GM18868 (cell line): Measurements from ENCODE around the gene DNAJC4.
"Not testable (repeated sequence)": the region's sequence is repeated elsewhere in the genome, so short reads cannot be mapped to it uniquely, and the experiment has no call there.

Experiments
- ATAC-seq: cut with Tn5 transposase; IDR thresholded peaks from one replicate; pipeline ENCODE4 v1.9.1; 2021; ENCODE audit warnings: mild to moderate bottlenecking, moderate library complexity; ENCODE audit not compliant: unreplicated experiment

The DNAJC4 gene

DNA sequence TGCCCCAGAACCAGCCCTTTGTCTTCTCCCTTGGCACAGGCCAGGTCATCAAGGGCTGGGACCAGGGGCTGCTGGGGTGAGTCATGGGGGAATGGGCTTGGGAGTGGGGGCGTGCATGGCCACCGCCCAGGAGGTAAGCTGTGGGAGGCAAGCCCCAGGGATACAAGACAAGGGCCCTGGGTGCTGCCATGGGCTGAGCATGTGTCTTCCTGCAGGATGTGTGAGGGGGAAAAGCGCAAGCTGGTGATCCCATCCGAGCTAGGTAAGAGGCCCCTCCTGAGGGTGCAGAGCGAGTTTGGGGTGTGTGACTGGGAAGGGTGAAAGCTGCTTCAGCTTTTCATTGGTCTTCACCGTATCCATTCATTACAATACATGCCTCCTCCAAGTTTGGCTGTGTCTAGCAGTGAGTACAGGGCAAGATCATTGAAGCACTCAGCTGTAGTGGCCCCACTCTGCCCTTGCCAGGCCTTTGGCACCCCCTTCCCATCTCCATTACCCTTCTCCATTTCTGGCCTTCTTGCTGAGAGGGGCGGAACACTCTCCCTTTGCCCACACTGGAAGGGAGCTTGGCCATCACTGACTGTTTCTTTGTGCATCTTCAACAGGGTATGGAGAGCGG is 13.0 kb downstream of the DNAJC4 start:
- ATAC-seq: no peak

DNA sequence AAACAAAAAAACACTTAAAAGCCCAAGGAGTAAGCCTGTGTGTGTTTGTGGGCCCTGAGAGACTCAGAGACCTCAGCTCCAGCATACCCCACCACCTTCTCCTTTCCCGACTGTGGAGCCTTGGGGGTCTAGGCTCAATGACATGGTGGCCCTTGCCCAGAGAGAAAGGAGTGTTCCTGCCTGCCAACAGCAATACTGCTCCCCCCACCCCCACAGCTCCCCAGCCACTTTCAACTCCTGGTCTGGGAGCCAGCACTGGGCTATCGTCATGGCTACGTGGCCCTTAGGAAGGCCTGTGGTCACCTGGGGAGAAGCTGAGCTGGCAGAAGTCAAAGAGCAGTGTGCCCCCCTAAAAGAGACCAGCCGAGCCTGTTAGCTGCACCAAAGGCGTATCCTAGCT is 13.8 kb downstream of the DNAJC4 start:
- no peak for ATAC-seq

DNA sequence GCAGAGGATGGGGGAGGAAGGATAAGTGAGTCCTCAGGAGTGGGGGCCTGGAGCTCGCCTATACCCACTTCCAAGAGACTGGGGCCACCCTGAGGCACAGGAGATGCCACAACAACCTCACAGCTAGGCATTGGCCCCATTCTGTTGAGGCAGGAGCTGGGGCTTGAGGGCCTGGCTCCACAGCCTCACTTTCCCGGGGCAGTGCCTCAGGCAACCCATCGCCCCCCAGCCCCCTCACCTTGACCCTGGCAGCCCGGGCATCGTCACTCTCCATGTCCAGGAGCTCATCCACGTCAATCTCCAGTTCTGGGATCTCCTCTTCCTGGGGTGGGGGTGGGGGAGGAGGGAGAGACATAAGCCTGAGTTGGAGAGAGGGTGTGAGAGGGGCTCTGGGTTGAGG is 14.6 kb downstream of the DNAJC4 start:
- ATAC-seq: no peak

DNA sequence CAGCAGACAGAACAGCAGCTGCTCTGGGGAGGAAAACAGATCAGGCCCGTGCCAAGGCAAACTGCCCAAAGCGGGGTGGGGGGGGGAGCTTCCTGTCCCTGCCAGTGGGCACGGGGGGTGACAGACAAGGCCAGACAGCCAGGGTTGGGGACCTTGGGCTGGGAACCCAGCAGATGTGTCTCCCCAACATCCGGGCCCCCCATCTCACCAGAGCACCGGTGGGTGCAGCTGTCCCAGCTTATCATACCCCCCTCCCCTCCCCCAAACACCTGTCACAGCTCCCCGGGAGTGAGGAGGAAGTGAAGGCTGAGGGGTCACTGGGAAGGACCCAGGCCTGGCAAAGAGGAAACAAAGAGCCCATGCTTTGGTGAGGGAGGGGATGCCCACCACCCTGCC is 15.1 kb downstream of the DNAJC4 start:
- no peak for ATAC-seq

DNA sequence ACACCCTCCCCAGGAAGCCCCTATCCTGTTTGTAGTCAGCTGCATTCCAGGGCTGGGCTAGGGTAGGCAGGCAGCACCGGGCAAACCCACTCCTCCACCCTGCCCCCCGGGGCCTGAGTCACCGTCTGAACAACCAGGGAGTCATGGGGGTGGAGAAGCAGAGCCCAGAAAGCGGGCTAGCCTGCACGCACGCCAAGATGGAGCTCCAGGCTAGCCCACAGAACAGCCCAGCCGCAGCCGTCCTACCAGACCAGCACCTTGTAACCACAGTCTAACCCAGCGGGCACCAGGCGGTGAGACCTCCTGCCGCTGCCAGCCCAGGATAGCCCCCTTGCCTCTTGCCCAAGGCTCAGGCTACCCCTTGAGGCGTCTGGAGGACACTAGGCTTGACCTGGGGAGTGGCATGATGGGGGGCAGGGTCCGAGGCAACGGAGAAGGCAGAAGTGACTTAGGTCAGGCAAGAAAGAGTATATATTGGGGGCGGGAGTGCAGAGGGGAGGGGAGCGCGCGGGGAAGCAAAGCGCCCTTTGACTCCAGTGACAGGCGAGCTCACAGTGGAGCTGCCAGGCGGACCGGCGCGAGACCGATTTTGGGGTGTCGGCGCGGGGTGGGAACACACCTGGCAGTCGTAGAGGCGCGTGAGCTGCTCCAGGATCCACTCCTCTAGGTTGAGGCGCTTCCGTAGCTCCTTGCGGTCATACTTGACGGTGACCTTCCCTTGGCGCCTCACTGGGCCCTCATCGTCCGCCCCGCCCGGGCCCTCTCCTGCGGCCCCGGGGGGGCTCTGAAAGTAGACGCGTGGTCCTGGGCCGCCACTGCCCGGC is 15.7 kb downstream of the DNAJC4 start:
- no peak for ATAC-seq

DNA sequence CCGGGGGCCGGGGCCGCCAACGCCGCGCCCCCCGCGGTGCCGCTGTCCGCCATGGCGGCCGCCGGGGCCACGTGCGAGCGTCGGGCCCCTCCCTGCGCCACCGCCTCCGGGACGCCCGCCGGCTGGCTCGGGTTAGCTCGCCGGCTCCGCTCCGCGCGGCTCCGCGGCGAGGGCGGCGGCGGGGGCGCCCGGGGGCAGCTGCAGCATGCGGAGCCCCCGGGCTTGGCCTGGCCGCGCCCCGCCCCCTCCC is 16.2 kb downstream of the DNAJC4 start:
- ATAC-seq: not testable (repeated sequence)

DNA sequence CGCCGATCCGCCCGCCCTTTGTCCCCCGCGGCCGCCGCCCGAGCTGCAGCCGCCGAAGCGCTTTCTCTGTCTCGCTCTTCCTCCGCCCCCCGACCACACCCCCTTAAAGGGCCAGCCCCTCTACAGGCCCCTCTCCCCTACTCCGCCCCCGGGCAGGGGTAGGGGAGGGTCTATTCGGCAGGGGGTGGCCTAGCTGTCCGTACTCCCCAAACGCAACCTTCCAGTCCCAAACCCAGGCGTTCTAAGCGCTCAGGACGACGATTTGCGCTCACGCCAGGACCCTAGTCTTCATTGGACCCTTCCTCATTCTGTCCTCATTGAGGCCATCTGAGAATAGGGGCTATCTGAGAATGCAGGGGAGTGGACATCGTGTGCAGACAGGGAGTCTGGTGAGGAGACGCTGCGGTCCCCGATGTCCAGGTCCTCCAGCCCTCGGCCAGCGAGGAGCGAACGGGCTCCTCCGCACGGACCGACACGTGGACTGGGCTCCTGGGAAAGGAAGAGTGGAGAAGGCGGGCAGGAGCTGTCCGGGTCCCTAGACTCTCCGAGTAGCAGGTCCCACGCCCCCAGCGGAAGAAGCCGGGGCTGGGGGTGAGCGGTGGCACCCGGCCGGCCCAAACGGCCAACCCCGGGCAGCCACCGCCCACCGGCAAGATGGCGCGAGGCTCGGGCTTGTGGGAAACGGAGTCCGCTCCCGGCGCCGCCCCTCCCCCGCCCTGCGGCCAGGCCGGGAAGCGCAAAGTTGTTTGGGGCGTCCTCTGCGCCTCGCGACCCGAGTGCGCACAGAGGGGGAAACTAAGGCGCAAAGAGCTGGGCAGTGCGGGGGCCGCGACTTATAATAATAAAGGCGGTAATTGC is 16.8 kb downstream of the DNAJC4 start, which contains the start of gene PPP1R14B:
Gene PPP1R14B (minus strand): TSS at position 73 of the 858 bp plus-strand sequence. CDS start 270 bp downstream, outside the sequence.
- ATAC-seq: no peak

DNA sequence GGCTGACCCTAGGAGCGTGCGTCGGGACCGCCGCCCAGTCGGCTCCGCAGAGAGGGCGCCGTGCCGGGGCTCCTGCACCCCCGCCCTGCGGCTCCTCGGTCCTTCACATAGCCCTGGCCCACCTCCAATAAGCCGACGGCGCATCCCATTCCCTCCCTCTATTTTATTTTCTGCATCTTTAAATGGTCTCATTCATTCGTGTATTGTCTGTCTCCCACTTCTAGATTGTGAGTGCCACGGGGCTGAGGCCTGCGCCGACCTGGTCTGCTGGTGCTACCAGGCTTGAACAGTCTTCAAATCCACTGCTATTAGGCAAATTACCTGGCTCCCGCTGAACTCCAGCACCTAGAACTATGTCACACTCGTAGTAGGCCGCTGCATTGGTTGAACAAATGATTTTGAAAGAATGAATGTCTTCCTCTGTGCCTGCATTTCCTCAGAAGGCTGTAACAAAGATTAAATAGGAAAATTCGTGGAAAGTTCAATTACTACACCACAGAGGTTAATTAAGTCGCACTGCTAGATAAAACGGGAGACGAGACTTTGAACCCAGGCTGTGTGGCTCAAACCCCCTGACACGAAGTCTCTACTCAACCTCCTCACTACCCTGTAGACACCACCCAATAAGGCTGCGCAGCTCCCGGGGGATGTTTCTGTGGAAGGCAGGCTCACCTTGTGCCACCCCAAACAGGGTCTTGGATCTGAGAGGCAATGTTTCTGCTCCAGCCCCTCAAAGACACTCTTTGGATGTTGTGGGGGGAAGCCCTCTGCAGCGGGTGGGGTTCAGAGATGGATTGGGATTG is 17.6 kb downstream of the DNAJC4 start:
- ATAC-seq: no peak

DNA sequence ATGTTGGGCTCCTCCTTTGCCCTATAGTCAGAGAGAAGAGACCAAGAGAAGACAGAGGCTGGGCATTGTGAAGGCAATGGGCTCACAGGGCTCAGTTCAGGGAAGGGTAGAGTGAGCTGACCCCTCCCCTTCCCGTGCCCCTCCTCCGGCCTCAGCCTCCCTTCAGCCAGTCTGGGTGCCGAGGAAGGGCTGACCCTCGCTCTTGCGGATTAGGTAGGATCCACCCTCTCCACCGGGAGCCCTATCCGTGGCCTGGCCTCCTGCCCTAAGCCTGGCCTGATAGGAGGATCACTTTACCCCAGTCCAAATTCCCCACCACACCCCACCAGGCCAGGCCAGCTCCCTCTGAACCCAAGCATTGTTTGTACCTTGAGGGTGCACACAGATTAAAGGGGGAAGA is 18.2 kb downstream of the DNAJC4 start:
- no peak for ATAC-seq

DNA sequence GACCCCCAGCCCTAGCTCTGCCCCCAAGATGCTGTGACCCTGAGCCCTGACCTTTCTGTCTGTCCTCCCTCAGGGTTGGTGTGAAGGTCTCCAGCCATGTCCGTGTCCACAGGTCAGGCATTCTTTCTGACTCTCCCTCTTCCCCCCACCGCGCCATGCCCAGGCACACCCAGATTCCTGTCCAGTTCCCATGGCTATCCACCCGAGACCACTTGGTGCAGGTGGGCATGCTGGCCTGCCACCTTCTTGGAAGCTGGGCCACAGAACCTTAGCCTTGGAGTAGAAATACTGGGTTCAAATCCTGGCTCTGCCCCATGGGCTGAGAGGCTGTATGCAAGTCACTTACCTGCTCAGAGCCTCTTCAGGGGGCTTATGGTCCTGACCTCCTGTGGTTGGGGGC is 18.7 kb downstream of the DNAJC4 start:
- no peak for ATAC-seq

DNA sequence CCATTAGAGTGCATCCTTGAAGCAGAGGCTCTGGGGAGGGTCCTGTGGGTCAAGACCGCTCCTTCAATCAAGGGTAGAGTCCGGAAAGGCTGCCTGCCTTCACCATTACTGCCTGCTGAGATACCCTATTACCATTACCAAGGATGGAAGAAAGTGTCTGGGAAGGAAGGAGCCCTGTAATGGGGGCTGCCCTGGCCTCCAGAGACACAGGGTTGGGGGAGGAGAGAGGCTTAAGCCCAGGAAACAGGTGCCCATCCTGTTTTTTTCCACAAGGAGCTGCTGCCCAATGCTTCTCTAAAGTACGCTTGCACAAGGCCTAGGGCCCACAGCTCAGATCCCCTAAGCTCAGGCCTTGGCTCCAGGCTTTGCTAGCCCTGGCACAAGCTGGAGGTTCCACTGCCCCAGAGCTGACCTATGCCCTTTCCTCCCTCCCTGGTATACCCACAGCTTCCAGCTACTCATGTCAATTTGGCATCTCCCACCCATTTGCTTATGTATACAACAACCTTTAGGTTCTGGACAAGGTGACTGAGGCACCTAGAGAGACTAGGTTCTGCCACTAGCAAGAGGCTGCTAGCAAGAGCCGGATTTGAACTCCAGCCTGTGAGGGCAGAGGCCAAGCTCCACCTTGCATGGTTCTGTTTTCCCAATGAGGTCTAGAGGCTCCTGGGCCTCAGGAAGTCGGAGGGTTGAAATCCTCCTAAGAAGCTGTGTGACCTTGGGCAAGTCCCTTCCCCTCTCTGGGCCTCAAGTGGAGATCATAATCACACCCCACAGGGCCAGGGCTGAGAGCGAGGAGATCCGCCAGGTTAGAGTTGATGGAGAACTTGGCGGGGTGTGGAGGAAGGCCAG is 19.4 kb downstream of the DNAJC4 start:
- no peak for ATAC-seq

DNA sequence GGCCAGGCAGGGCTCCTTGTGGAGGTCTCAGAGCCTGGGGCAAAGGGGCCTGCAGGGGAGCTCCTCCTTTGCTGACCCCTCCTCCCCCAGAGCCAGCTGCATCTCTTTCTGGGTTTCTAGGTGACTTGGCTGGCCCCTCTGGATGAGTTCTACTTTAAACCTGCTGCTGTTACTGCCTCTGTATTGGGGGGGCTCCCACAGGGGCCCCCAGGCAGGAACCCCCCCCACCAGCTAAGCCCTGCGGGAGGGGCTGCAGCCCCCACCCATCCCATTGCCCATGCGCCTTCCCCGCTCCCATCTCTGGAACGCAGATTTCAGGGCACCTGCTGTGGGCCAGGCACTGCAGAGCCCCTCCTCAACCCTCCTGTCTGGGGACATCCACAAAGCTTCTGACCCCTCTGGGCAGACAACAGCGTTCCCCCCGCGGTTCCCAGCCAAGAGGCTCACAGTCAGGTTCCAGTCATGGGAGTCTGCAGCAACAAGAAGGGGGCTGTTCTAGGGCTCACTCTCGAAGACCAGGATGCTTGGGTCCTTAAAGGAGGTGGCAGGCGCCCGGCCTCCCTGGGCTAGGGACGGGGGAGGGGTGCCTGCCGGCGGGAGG is 20.2 kb downstream of the DNAJC4 start:
- no peak for ATAC-seq

DNA sequence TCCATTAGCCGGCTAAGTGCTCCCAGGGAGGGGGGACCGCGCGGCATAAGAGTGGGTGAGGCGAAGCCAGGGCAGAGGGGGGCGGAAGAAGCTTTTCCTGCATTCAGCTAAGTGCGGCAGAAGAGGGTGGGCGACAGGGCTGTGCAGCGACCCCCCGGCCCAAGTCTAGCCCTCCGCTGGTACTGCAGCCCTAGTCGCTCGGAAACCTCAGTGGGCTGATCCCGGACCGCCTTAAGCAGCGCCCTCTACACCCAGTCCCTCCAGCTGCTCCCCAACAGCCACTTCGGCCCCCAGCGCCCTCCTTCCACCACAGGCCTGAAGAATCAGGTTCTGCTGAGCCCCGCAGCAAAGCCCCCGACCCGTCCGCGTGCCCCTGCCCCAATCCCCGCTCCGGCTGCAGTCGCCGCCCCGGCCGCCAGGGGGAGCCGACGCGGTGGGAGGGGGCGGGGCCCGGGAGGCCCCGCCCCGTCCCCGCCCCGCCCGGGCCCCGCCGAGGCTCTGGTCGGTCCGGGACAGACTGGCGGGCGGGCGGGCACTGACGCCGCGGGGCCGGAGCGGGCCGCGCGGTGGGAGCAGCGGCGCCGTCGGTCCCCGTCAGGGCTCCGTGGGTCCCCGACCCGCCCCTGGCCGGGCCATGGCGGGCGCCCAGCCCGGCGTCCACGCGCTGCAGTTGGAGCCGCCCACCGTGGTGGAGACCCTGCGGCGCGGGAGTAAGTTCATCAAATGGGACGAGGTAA is 20.8 kb downstream of the DNAJC4 start, which contains the start of gene PLCB3:
Gene PLCB3 (plus strand): TSS at position 515 of the 737 bp plus-strand sequence. CDS start 120 bp downstream, at position 635.
- peak; percentile 52 for ATAC-seq

DNA sequence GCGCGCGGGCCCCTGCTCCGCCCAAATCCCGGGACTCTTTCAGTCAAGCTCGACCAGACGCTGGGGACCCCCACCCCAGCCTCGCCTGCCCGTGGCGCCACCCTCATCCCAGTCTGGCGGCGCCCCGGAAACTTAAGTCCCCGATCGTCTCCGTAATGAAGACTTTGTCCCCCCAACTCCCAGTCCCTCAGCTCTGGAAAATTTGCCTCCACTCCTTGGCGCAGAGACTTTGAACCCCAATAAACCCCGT is 21.3 kb downstream of the DNAJC4 start:
- ATAC-seq: no peak

DNA sequence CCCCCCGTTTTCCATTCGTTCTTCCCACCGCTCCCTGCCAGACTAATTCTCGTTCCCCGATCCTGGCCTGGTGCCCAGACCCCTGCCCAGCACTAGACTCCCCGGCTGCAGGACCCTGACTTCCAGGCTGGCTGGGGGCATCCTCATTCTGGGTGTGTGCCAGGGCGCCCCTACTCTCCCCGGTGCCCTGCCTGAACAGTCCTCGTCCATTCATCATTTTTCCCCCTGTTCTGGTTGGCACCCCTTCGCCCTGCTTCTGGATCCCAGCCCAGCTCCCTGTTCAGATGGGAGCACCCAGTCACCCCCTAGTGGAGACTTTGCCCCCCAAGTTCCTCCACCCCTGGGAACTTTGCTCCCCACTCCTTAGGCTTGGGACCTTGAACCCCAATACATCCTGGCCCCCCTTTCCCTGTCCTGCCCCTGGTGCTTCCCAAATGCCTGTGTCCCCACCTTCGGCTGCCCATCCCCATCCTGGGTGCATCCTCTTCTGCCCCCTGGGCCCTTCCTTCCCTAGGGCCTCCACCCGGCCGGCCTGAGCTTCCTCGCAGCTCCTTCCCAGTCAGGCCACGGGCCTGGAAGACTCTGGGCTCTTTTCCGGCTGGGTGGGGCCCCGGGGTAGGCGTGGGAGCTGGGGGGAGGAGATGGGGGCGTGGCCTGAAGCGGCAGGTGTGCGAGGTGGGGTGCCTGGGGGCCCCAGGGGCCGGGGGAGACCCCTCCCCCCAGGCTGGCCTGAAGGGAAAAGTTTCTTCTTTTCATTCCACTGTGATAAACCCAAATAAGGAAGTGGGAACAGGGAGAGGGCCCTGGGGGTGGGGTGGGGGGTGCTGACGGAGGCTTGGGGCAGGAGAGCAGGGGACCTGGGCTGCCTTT is 21.9 kb downstream of the DNAJC4 start:
- no peak for ATAC-seq

DNA sequence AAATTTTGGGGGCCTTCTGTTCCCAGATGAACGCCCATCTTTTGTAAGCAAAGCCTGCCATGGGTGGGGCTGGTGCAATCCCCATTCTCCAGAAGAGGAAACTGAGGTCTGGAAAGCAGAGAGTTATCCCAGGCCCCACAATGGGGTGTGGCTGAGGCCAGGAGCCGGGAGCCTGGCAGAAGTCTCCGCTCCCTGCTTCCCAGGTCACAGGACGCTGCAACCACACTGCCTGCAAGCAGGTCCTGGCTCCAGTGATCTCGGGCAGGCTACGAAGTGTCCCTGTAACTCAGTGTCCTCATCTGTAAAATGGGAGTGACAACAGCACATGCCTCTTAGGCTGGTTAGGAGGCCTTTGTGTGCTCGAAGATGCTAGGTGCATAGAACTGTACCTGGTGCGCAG is 22.7 kb downstream of the DNAJC4 start:
- ATAC-seq: no peak

DNA sequence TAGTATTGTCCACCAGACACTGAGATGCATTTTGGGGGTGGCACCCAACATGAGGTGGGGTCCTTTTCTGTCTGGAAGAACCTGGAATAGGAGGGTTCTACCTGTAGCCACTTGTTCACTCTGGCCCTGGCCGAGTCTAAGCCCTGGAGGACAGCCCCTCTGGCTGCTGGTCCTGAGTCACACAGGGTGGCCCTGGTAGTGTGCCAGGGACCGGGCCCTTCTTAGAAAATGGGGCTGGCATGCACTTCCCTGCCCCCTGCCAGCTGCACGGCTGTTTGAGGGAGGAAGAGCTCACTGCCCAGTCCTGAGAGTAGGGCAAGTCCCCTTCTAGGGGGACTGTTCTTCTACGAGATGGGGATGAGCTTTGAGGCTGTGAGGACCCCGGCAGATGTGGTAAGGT is 23.1 kb downstream of the DNAJC4 start:
- no peak for ATAC-seq

DNA sequence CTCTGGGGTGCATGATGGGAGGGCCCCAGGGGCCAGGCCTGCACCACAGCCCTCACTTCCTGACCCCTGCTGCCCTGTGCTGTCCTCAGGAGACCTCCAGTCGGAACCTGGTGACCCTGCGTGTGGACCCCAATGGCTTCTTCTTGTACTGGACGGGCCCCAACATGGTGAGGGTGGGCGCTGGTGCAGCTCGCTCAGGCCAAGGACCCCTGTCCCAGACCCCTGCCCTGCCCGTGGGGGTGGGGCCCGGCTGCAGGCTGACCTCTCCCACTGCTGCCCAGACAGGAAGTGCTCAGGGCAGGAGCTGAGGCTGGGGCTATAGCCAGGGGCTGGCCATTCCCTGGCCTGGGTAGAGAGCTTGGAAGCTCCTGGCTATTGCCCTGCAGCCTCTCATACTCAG is 24.0 kb downstream of the DNAJC4 start:
- ATAC-seq: no peak
